ENCODE measurements around the gene ITM2A.

- TF ChIP-seq CTCF (IDR thresholded peaks at IDR 0.05 in 4 of 5, conservative IDR thresholded peaks at IDR 0.05 in 1 of 5) (no peak), POLR2A (IDR thresholded peaks at IDR 0.05) (no peak)
Observed at GRCh38 chrX:79364306-79364705, 2.8 kb downstream of the ITM2A start.

Measured in gastrocnemius medialis (tissue), 4 donors.